Gastroesophageal sphincter (tissue), 4 donors: ENCODE measurements around the gene HMGN5. TPM values are rescaled to one million over a fixed set of nuclear protein-coding genes. Genes with fewer than 3 reads are reported as not detected.

ENCODE experiments used
- ATAC-seq: fragments of 150-250 bp; one replicate; pipeline ENCODE4 v1.9.1; 2016; ENCODE audit warnings: mild to moderate bottlenecking, moderate library complexity
- H3K27ac ChIP-seq, 4 donors: fragments of 200-600 bp; sonication (generic) in 3 of 4; 1 replicate in 3 of 4; 2 replicates in 1 of 4; pipeline ENCODE4 v1.5.1; 2016 to 2019
- H3K27me3 ChIP-seq: fragments of 200-600 bp; sonication (generic); one replicate; pipeline ENCODE4 v1.5.1; 2019
- H3K36me3 ChIP-seq, 2 donors: fragments of 200-600 bp; sonication (generic); one replicate each; pipeline ENCODE4 v1.5.1; 2019; ENCODE audit warnings: control low read depth in 1 of 2
- H3K4me1 ChIP-seq, 3 donors: fragments of 200-600 bp; sonication (generic); 1 replicate in 2 of 3; 2 replicates in 1 of 3; pipeline ENCODE4 v1.5.1; 2016 to 2019; ENCODE audit warnings: control low read depth in 2 of 3
- H3K4me3 ChIP-seq, 2 donors: fragments of 200-600 bp; sonication (generic); one replicate each; pipeline ENCODE4 v1.5.1; 2019; ENCODE audit warnings: mild to moderate bottlenecking in 1 of 2, moderate library complexity in 1 of 2
- H3K9me3 ChIP-seq, 3 donors: fragments of 200-600 bp; sonication (generic); one replicate each; pipeline ENCODE4 v1.5.1; 2017 to 2019; ENCODE audit warnings: control low read depth in 2 of 3
- CTCF ChIP-seq, 4 experiments: fragments of 200-600 bp in 2 of 4; fragments of 450-650 bp in 2 of 4; sonication (generic) in 1 of 4; IDR thresholded peaks; one replicate each; pipeline ENCODE4 v1.5.1; 2017 to 2019; ENCODE audit warnings: antibody characterized with exemption in 4 of 4, mild to moderate bottlenecking in 2 of 4, moderate library complexity in 2 of 4
- EP300 ChIP-seq: sonication (generic); formaldehyde crosslinking; IDR thresholded peaks from one replicate; pipeline ENCODE4 v1.6.1; 2017; ENCODE audit warnings: antibody characterized with exemption, mild to moderate bottlenecking
- POLR2A ChIP-seq, 2 donors: fragments of 450-650 bp; IDR thresholded peaks; one replicate each; pipeline ENCODE4 v1.6.1; 2017; ENCODE audit warnings: antibody characterized with exemption in 2 of 2, mild to moderate bottlenecking in 2 of 2, moderate library complexity in 1 of 2
- POLR2AphosphoS5 ChIP-seq: sonication (generic); formaldehyde crosslinking; IDR thresholded peaks from one replicate; pipeline ENCODE4 v1.6.1; 2017; ENCODE audit warnings: antibody characterized with exemption
- WGBS, 2 donors: methylation state at CpG; one replicate each; pipeline ENCODE4 v1.1.5; 2018; ENCODE audit warnings: low coverage in 1 of 2; 5-methylcytosine and 5-hydroxymethylcytosine counted together
- total RNA-seq, 4 donors: library from RNA; depleted of rRNA; stranded (reverse); fragments of >200 nt; gene quantifications; one replicate each; pipeline ENCODE4 v1.1.0, GENCODE V29; 2016

The HMGN5 gene
- total RNA-seq = 10 to 100 TPM in 1 of 4 donors, 1 to 10 TPM in 3; 4.0 to 14.3 (median 5.8) TPM

- no peaks in the 10 kb centered on the region for H3K36me3 ChIP-seq
- H3K4me3 ChIP-seq = peak within 1 kb of the TSS; percentile 64 to 81
- peak within 1 kb of the TSS; percentile 79 to 86 (median 83) for H3K27ac ChIP-seq
- no peaks in the 10 kb centered on the region for H3K27me3 ChIP-seq
- ATAC-seq = peak; percentile 98
- no peaks in the 10 kb centered on the region for H3K9me3 ChIP-seq
- 0 to 12% methylated on average over 11 to 14 of the region's 23 CpGs for WGBS, 2 donors
- H3K4me1 ChIP-seq = peaks cover 0 to 8% (median 0%) of the 10 kb centered on the region in 3 donors
- no peak for TF ChIP-seq EP300
- peak in 2 of 4 experiments; percentile 12 to 29 for TF ChIP-seq CTCF (IDR thresholded peaks at IDR 0.05)
- peak; percentile 9 to 15 for TF ChIP-seq POLR2A (IDR thresholded peaks at IDR 0.05)
- peak; percentile 15 for TF ChIP-seq POLR2AphosphoS5
Observed at GRCh38 chrX:81201671-81202455, at the start of gene HMGN5, which contains the start of gene SH3BGRL. TSS of gene HMGN5 (minus strand) at chrX:81201913. CDS start at chrX:81121549, 80,364 bp downstream. TSS of gene SH3BGRL (plus strand) at chrX:81202102. CDS start at chrX:81202201, 99 bp downstream.

DNA sequence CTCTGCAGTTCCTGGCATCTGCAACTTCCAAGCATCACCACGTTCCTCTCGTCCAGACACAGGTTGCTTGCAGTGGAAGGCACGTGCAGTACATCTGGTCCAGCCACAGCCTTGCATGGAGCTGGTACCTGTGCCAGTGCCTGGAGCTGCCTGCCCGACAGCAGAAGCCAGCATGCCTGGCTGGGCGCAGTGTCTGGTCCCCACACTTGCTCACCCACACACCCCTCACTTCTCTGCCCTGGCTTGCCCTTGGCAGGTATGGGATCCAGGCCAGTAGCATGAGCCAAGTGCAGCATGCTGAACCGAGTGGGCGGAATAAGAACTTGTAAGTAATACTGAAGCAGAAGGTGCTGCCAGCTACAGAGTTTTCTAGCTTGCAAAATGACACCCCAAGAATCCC lies 40.0 kb upstream of the HMGN5 start:
- WGBS, 2 donors = 80% methylated on average over 2 of the region's 7 CpGs; no CpG with 5 or more reads in 1 of the 2 donors
- peaks cover 0 to 21% (median 0%) of the 10 kb centered on the region in 3 donors for H3K4me1 ChIP-seq
- H3K36me3 ChIP-seq = peaks cover 0 to 3% of the 10 kb centered on the region in 2 donors
- no peak for ATAC-seq
- no peak for TF ChIP-seq EP300
- no peak for TF ChIP-seq POLR2A (IDR thresholded peaks at IDR 0.05)
- no peak for TF ChIP-seq CTCF (IDR thresholded peaks at IDR 0.05)
- TF ChIP-seq POLR2AphosphoS5 = no peak
- H3K27me3 ChIP-seq = no peaks in the 10 kb centered on the region
- H3K27ac ChIP-seq = no peak overlapping the region
- no peaks in the 10 kb centered on the region for H3K9me3 ChIP-seq
- no peak overlapping the region for H3K4me3 ChIP-seq

DNA sequence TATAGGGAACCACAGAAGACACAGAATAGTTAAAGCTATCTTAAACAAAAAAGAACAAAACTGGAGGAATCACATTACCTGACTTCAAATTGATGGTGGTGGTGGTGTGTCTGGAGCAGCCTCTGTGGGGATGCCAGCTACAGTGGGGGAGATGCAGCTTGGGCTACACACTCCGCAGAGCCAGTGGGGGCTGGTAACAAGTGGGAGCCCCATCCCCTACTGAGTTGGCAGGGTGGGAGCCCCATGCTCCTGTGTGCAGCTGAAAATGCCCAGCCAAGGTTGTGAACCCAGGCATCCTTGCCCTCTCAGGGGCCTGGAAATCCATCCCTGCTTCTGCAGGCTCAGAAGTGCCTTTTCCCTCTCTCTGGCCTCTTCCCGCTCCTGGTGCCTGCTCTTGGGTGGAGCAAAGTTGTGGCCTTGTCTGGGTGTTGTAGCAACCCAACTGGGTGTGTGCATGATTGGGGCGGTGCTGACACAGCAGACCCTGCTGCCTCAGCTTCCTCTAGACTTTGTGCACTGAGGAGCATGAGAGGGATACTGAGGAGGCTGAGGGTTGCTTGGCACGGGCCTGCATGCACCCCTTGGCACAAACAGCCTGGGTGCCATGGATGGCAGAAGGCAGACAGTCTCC lies 39.1 kb upstream of the HMGN5 start:
- 83% methylated on average over 1 of the region's 4 CpGs; no CpG with 5 or more reads in 1 of the 2 donors for WGBS, 2 donors
- H3K4me3 ChIP-seq = no peak overlapping the region
- TF ChIP-seq EP300 = no peak
- TF ChIP-seq POLR2AphosphoS5 = no peak
- no peak for TF ChIP-seq CTCF (IDR thresholded peaks at IDR 0.05)
- TF ChIP-seq POLR2A (IDR thresholded peaks at IDR 0.05) = no peak
- H3K4me1 ChIP-seq = peaks cover 0 to 21% (median 0%) of the 10 kb centered on the region in 3 donors
- no peaks in the 10 kb centered on the region for H3K9me3 ChIP-seq
- ATAC-seq = no peak
- no peaks in the 10 kb centered on the region for H3K27me3 ChIP-seq
- no peak overlapping the region for H3K27ac ChIP-seq
- peaks cover 0 to 3% of the 10 kb centered on the region in 2 donors for H3K36me3 ChIP-seq

DNA sequence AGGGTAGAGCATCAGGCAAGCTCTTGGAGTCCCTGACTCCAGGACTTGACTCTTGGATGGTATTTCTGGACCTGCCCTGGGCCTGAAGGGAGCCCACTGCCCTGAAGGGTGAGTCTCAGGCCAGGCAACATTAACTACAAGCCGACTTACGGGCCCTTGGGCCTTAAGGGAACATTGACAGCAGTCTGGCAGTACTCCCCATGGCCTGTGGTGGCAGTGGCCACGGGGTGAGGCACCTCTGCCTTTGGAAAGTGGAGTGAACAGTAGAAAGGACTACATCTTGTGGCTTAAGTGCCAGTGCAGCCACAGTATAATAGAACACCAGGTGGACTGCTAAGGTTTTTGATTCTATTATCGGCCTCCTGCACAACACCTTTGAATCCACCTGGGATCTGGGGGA lies 36.5 kb upstream of the HMGN5 start:
- Histone ChIP-seq H3K27ac (no peak overlapping the region), H3K9me3 (no peaks in the 10 kb centered on the region), H3K36me3 (peaks cover 0 to 3% of the 10 kb centered on the region in 2 donors), H3K4me1 (peaks cover 0 to 21% (median 0%) of the 10 kb centered on the region in 3 donors), H3K27me3 (no peaks in the 10 kb centered on the region), H3K4me3 (no peak overlapping the region)
- no peak for TF ChIP-seq CTCF (IDR thresholded peaks at IDR 0.05)
- TF ChIP-seq POLR2AphosphoS5 = no peak
- TF ChIP-seq EP300 = no peak
- no peak for TF ChIP-seq POLR2A (IDR thresholded peaks at IDR 0.05)
- WGBS, 2 donors = 100% methylated on average over 1 of the region's 4 CpGs; no CpG with 5 or more reads in 1 of the 2 donors
- ATAC-seq = no peak
